ENCODE results near the gene ANAPC2.

GRCh38 chr9:137185921-137186320, 2.4 kb downstream of the ANAPC2 start:
- TF ChIP-seq CTCF (IDR thresholded peaks at IDR 0.05) (no peak), EZH2phosphoT487 (IDR thresholded peaks at IDR 0.05) (no peak), EZH2 (IDR thresholded peaks at IDR 0.05) (no peak)
